HCT116 (cell line): ENCODE measurements around the gene DCAF4. TPM values are rescaled to one million over a fixed set of nuclear protein-coding genes. Genes with fewer than 3 reads are reported as not detected.

ENCODE experiments used
- ATAC-seq: fragments of 200-7000 bp; cut with Tn5 transposase; 2 replicates; pipeline ENCODE4 v1.9.1; 2020; ENCODE audit warnings: mild to moderate bottlenecking, moderate library complexity
- BruUV-seq: library from RNA; stranded (reverse); fragments of 400-500 nt; replicated peaks from 2 replicates; lab custom pipeline; 2021; lab: Mats Ljungman, UMichigan
- CTCF ChIA-PET: fragments of 300-600 bp; sonication (Branson Sonifier 250); formaldehyde crosslinking; loops from one replicate; lab custom pipeline; 2021; ENCODE audit warnings: antibody characterized with exemption; lab: Charles Lee
- POLR2A ChIA-PET: fragments of 300-600, 350-600 bp; sonication (Branson Sonifier 250); formaldehyde crosslinking; loops from one replicate; lab custom pipeline; 2021; ENCODE audit warnings: antibody characterized with exemption; lab: Charles Lee
- RAD21 ChIA-PET, 2 experiments: fragments of 300-600 bp; sonication (Branson Sonifier 250); formaldehyde crosslinking; loops; one replicate each; lab custom pipeline; 2023; ENCODE audit warnings: low total read pairs in 2 of 2; ENCODE audit not compliant: uncharacterized antibody in 2 of 2, unreplicated experiment in 2 of 2, low non-redundant PET in 1 of 2; lab: Charles Lee
- DNase-seq: peaks from one replicate; pipeline ENCODE4 v3.0.0-alpha.2; 2010; ENCODE audit warnings: low read depth, low spot score
- H2AFZ ChIP-seq: fragments of 200-600 bp; shearing (Covaris generic), sonication (generic); 2 replicates; pipeline ENCODE4 v1.6.1; 2017; ENCODE audit warnings: low read depth, mixed run types, mixed read lengths, antibody characterized with exemption, low read length; ENCODE audit not compliant: poor library complexity, severe bottlenecking
- H3K27ac ChIP-seq: 2 replicates; pipeline ENCODE4 v1.5.1; 2012; ENCODE audit warnings: low read depth, low read length
- H3K27me3 ChIP-seq: fragments of 200-600 bp; sonication (generic); 2 replicates; pipeline ENCODE4 v1.6.1; 2016; ENCODE audit warnings: mixed run types, low read length, mixed read lengths; ENCODE audit not compliant: insufficient read depth
- H3K36me3 ChIP-seq, 2 experiments: fragments of 200-500 bp in 1 of 2; fragments of 200-600 bp in 1 of 2; sonication (Bioruptor generic) in 1 of 2; sonication (generic) in 1 of 2; 2 replicates each; pipeline versions ENCODE4 v1.5.1 to v1.6.1; 2014 to 2016; ENCODE audit warnings: low read length in 2 of 2, inconsistent platforms in 1 of 2, mixed read lengths in 1 of 2, mixed run types in 1 of 2; ENCODE audit not compliant: insufficient read depth in 2 of 2, control insufficient read depth in 1 of 2
- H3K4me1 ChIP-seq, 2 experiments: fragments of 200-600 bp in 1 of 2; sonication (generic) in 1 of 2; 2 replicates each; pipeline versions ENCODE4 v1.5.1 to v1.6.1; 2012 to 2017; ENCODE audit warnings: low read length in 2 of 2, inconsistent platforms in 1 of 2, mild to moderate bottlenecking in 1 of 2, mixed read lengths in 1 of 2, mixed run types in 1 of 2, moderate library complexity in 1 of 2; ENCODE audit not compliant: insufficient read depth in 2 of 2, control insufficient read depth in 1 of 2
- H3K4me2 ChIP-seq: fragments of 200-600 bp; sonication (generic); 2 replicates; pipeline ENCODE4 v1.6.1; 2017; ENCODE audit warnings: mixed run types, low read length, mixed read lengths
- H3K4me3 ChIP-seq, 2 experiments: fragments of 200-600 bp in 1 of 2; sonication (generic) in 1 of 2; replicated peaks in 1 of 2; 2 replicates each; pipeline ENCODE4 v1.5.1; 2011 to 2016; ENCODE audit warnings: low read length in 2 of 2, control low read depth in 1 of 2, low read depth in 1 of 2, mild to moderate bottlenecking in 1 of 2, mixed read lengths in 1 of 2, mixed run types in 1 of 2
- H3K79me2 ChIP-seq: fragments of 200-600 bp; sonication (generic); 2 replicates; pipeline ENCODE4 v1.6.1; 2017; ENCODE audit warnings: mild to moderate bottlenecking, mixed run types, low read length, moderate library complexity, mixed read lengths; ENCODE audit not compliant: insufficient read depth
- H3K9ac ChIP-seq: fragments of 200-600 bp; sonication (generic); 2 replicates; pipeline ENCODE4 v1.6.1; 2016; ENCODE audit warnings: low read length, mixed read lengths
- H3K9me2 ChIP-seq: fragments of 200-600 bp; sonication (generic), shearing (Covaris generic); 2 replicates; pipeline ENCODE4 v1.6.1; 2017; ENCODE audit warnings: mixed run types, mild to moderate bottlenecking, moderate library complexity; ENCODE audit not compliant: insufficient read depth
- H3K9me3 ChIP-seq, 2 experiments: fragments of 200-500 bp in 1 of 2; fragments of 200-600 bp in 1 of 2; sonication (Bioruptor generic) in 1 of 2; sonication (generic) in 1 of 2; 2 replicates each; pipeline ENCODE4 v1.6.1; 2014 to 2017; ENCODE audit warnings: low read length in 2 of 2, mixed read lengths in 2 of 2, inconsistent platforms in 1 of 2, low read depth in 1 of 2, mild to moderate bottlenecking in 1 of 2, mixed run types in 1 of 2, moderate library complexity in 1 of 2; ENCODE audit not compliant: control insufficient read depth in 1 of 2, insufficient read depth in 1 of 2
- H4K20me1 ChIP-seq: fragments of 200-600 bp; sonication (generic), shearing (Covaris generic); 2 replicates; pipeline ENCODE4 v1.6.1; 2017; ENCODE audit warnings: mixed run types, mild to moderate bottlenecking, moderate library complexity; ENCODE audit not compliant: insufficient read depth
- CBX3 ChIP-seq: IDR thresholded peaks from 2 replicates; pipeline ENCODE4 v1.6.1; 2012; ENCODE audit warnings: low read depth
- CEBPB ChIP-seq: IDR thresholded peaks from 2 replicates; pipeline ENCODE4 v1.6.1; 2012; ENCODE audit warnings: low read depth
- CTCF ChIP-seq, 3 experiments: fragments of 200-600 bp in 1 of 3; sonication (generic) in 1 of 3; IDR thresholded peaks in 2 of 3; conservative IDR thresholded peaks in 1 of 3; 2 replicates each; pipeline ENCODE4 v1.5.1; 2012 to 2017; ENCODE audit warnings: low read depth in 2 of 3, low read length in 2 of 3, antibody characterized with exemption in 1 of 3, borderline replicate concordance in 1 of 3, control low read depth in 1 of 3, mild to moderate bottlenecking in 1 of 3, mixed read lengths in 1 of 3, mixed run types in 1 of 3, moderate library complexity in 1 of 3; ENCODE audit not compliant: insufficient read depth in 1 of 3
- EZH2phosphoT487 ChIP-seq: fragments of 200-600 bp; IDR thresholded peaks from 2 replicates; pipeline ENCODE4 v1.6.1; 2018; ENCODE audit warnings: antibody characterized with exemption, borderline replicate concordance
- JUND ChIP-seq: IDR thresholded peaks from 2 replicates; pipeline ENCODE4 v1.6.1; 2012
- POLR2A ChIP-seq: IDR thresholded peaks from 2 replicates; pipeline ENCODE4 v1.7.0; 2011; ENCODE audit warnings: borderline replicate concordance; ENCODE audit not compliant: insufficient read depth, insufficient read length; ENCODE audit errors: extremely low read depth
- SIN3A ChIP-seq: IDR thresholded peaks from 2 replicates; pipeline ENCODE4 v1.6.1; 2012; ENCODE audit warnings: low read depth
- SP1 ChIP-seq: IDR thresholded peaks from 2 replicates; pipeline ENCODE4 v1.6.1; 2012; ENCODE audit warnings: low read depth
- YY1 ChIP-seq: IDR thresholded peaks from 2 replicates; pipeline ENCODE4 v1.6.1; 2011; ENCODE audit warnings: low read length, low read depth, moderate library complexity, mild to moderate bottlenecking; ENCODE audit not compliant: insufficient replicate concordance; ENCODE audit errors: extremely low read depth
- ZNF274 ChIP-seq: fragments of 200-500 bp; sonication (Bioruptor generic); IDR thresholded peaks from 2 replicates; pipeline ENCODE4 v1.6.1; 2014; ENCODE audit warnings: mild to moderate bottlenecking, low read depth, low read length, inconsistent platforms
- intact Hi-C: fragments of 100-400 bp; cut with micrococcal nuclease; formaldehyde crosslinking; loops from 2 replicates; pipeline ENCODE4 v1.10.0; 2022
- total RNA-seq: library from RNA; stranded (reverse); gene quantifications from one replicate; pipeline ENCODE4 v1.2.1, GENCODE V29; 2021; ENCODE audit not compliant: unreplicated experiment

The DCAF4 gene
- total RNA-seq, 1 experiment from 2014 or later, result 19.3 TPM

GRCh38 chr14:72970058-72970630 lies 43.9 kb downstream of the DCAF4 start:
- ChIA-PET POLR2A (interaction anchor here (0.9 kb wide), 1 partner anchor 8 kb away, joined by 3 read pairs; no protein-coding TSS in a partner anchor), CTCF (no interaction called here), RAD21 (no interaction called here)
- Histone ChIP-seq H3K27ac (no peak overlapping the region), H4K20me1 (no peaks in the 10 kb centered on the region), H3K9ac (no peak overlapping the region), H3K4me3 (no peak overlapping the region), H3K4me1 (peaks cover 0 to 7% of the 10 kb centered on the region in 2 experiments; a peak in 1 of 4 replicates), H3K9me3 (no peaks in the 10 kb centered on the region), H3K27me3 (no peaks in the 10 kb centered on the region), H3K36me3 (no peaks in the 10 kb centered on the region), H2AFZ (no peak overlapping the region), H3K79me2 (no peaks in the 10 kb centered on the region), H3K9me2 (no peaks in the 10 kb centered on the region), H3K4me2 (no peak overlapping the region)
- no TSS peak for BruUV-seq
- DNase-seq (no peak), ATAC-seq (no peak)
- intact Hi-C loops, result no loop called here
- no peak for TF ChIP-seq CBX3
- TF ChIP-seq JUND, result no peak
- no peak for TF ChIP-seq CTCF (IDR thresholded peaks at IDR 0.05 in 2 of 3, conservative IDR thresholded peaks at IDR 0.05 in 1 of 3; ENCODE audit: borderline replicate concordance in 1 of 3, insufficient read depth in 1 of 3, low read depth in 2 of 3, low read length in 2 of 3)
- TF ChIP-seq ZNF274, result no peak
- no peak for TF ChIP-seq POLR2A
- no peak for TF ChIP-seq EZH2phosphoT487
- TF ChIP-seq YY1, result no peak
- no peak for TF ChIP-seq SIN3A
- TF ChIP-seq CEBPB, result no peak
- TF ChIP-seq SP1, result no peak
